Astrocyte (in vitro differentiated cells and primary cell): ENCODE results near the gene NFATC1. TPM values are rescaled to one million over a fixed set of nuclear protein-coding genes. Genes with fewer than 3 reads are reported as not detected.

Experiments
- DNase-seq: peaks from one replicate; pipeline ENCODE4 v3.0.0-alpha.2; 2010; ENCODE audit warnings: low read depth
- FAIRE-seq: peaks from 2 replicates; lab custom pipeline; 2011; peaks lifted over from hg19 to GRCh38; lab: Jason Lieb, UNC
- H2AFZ ChIP-seq: 2 replicates; pipeline ENCODE4 v1.6.0; 2012; ENCODE audit warnings: low read depth, low read length, inconsistent platforms
- H3K27ac ChIP-seq: 2 replicates; pipeline ENCODE4 v1.5.1; 2011; ENCODE audit warnings: low read depth, low read length, inconsistent platforms
- H3K27me3 ChIP-seq: 2 replicates; pipeline ENCODE4 v1.6.0; 2011; ENCODE audit warnings: low read length, inconsistent platforms; ENCODE audit not compliant: insufficient read depth
- H3K36me3 ChIP-seq: 2 replicates; pipeline ENCODE4 v1.5.1; 2011; ENCODE audit warnings: low read length, inconsistent platforms; ENCODE audit not compliant: insufficient read depth
- H3K4me1 ChIP-seq: 2 replicates; pipeline ENCODE4 v1.5.1; 2011; ENCODE audit warnings: low read length, inconsistent platforms; ENCODE audit not compliant: insufficient read depth
- H3K4me2 ChIP-seq: 2 replicates; pipeline ENCODE4 v1.6.0; 2012; ENCODE audit warnings: low read length, inconsistent platforms
- H3K4me3 ChIP-seq: 2 replicates; pipeline ENCODE4 v1.5.1; 2011; ENCODE audit warnings: low read depth, mild to moderate bottlenecking, low read length, inconsistent platforms; ENCODE audit not compliant: insufficient read depth
- H3K79me2 ChIP-seq: 2 replicates; pipeline ENCODE4 v1.6.0; 2012; ENCODE audit warnings: mild to moderate bottlenecking, low read length, inconsistent platforms; ENCODE audit not compliant: insufficient read depth
- H3K9ac ChIP-seq: 2 replicates; pipeline ENCODE4 v1.6.0; 2012; ENCODE audit warnings: mild to moderate bottlenecking, low read length, inconsistent platforms
- H3K9me3 ChIP-seq: 2 replicates; pipeline ENCODE4 v1.5.1; 2012; ENCODE audit warnings: low read depth, mild to moderate bottlenecking, low read length, inconsistent platforms; ENCODE audit not compliant: insufficient read depth
- H4K20me1 ChIP-seq: 2 replicates; pipeline ENCODE4 v1.6.0; 2012; ENCODE audit warnings: low read length, inconsistent platforms; ENCODE audit not compliant: insufficient read depth
- H3K27ac Mint-ChIP-seq: one replicate; pipeline ENCODE4 v1.8.0; 2021; ENCODE audit warnings: mild to moderate bottlenecking, mixed read lengths; ENCODE audit not compliant: unreplicated experiment
- H3K27me3 Mint-ChIP-seq: one replicate; pipeline ENCODE4 v1.8.0; 2021; ENCODE audit warnings: low read depth, mixed read lengths; ENCODE audit not compliant: unreplicated experiment
- H3K36me3 Mint-ChIP-seq: one replicate; pipeline ENCODE4 v1.8.0; 2021; ENCODE audit warnings: low read depth, mixed read lengths; ENCODE audit not compliant: unreplicated experiment
- H3K4me1 Mint-ChIP-seq: one replicate; pipeline ENCODE4 v1.8.0; 2021; ENCODE audit warnings: low read depth, mixed read lengths; ENCODE audit not compliant: unreplicated experiment
- H3K4me3 Mint-ChIP-seq: one replicate; pipeline ENCODE4 v1.8.0; 2021; ENCODE audit warnings: mild to moderate bottlenecking, moderate library complexity, mixed read lengths; ENCODE audit not compliant: unreplicated experiment
- H3K9me3 Mint-ChIP-seq: one replicate; pipeline ENCODE4 v1.8.0; 2021; ENCODE audit warnings: mild to moderate bottlenecking, mixed read lengths; ENCODE audit not compliant: unreplicated experiment
- EZH2 ChIP-seq: IDR thresholded peaks from 2 replicates; pipeline ENCODE4 v1.6.1; 2012; ENCODE audit warnings: mild to moderate bottlenecking, low read length, inconsistent platforms; ENCODE audit not compliant: insufficient read depth
- total RNA-seq: library from RNA; stranded (reverse); gene quantifications from 2 replicates; pipeline ENCODE4 v1.2.1, GENCODE V29; 2021
- TF ChIP-seq, protein P1 (sequence below): IDR thresholded peaks from 2 replicates; pipeline ENCODE4 v1.5.1; 2011; ENCODE audit warnings: low read depth, mild to moderate bottlenecking, inconsistent platforms, low read length, moderate library complexity; ENCODE audit not compliant: insufficient read depth

The NFATC1 gene
- total RNA-seq, 1 donor from 2014 or later: 11.0 TPM

DNA sequence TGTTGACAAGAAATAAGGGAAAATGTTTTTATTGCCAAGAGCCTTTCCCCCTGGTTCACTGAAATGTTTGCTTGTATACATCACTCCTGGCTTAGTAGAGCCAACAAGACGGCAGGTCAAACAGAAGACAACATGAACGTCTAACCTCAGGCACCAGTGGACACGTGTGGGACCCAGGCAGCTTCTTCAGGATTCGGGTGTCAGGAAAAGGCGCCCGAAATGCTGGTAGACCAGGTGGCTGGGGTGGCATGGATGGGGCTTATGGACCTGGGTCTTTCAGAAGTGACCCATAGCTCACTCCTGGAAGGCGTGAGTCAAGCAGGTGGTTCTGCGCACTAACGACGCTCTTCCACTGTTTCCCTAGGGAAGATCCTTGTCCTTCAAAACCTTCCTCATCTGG, 23.3 kb upstream of the NFATC1 start:
- H3K36me3 ChIP-seq: no peaks in the 10 kb centered on the region
- Mint-ChIP-seq H3K36me3 (peaks cover 4% of the 10 kb centered on the region), H3K4me3 (no peak overlapping the region), H3K9me3 (no peaks in the 10 kb centered on the region), H3K27ac (no peak overlapping the region), H3K27me3 (no peaks in the 10 kb centered on the region), H3K4me1 (peaks cover 5% of the 10 kb centered on the region)
- no peak overlapping the region for H3K4me3 ChIP-seq
- no peak for FAIRE-seq
- H3K27ac ChIP-seq: no peak overlapping the region
- H3K79me2 ChIP-seq: no peaks in the 10 kb centered on the region
- no peak overlapping the region for H2AFZ ChIP-seq
- H3K9ac ChIP-seq: no peak overlapping the region
- no peaks in the 10 kb centered on the region for H4K20me1 ChIP-seq
- TF ChIP-seq, protein P1, sequence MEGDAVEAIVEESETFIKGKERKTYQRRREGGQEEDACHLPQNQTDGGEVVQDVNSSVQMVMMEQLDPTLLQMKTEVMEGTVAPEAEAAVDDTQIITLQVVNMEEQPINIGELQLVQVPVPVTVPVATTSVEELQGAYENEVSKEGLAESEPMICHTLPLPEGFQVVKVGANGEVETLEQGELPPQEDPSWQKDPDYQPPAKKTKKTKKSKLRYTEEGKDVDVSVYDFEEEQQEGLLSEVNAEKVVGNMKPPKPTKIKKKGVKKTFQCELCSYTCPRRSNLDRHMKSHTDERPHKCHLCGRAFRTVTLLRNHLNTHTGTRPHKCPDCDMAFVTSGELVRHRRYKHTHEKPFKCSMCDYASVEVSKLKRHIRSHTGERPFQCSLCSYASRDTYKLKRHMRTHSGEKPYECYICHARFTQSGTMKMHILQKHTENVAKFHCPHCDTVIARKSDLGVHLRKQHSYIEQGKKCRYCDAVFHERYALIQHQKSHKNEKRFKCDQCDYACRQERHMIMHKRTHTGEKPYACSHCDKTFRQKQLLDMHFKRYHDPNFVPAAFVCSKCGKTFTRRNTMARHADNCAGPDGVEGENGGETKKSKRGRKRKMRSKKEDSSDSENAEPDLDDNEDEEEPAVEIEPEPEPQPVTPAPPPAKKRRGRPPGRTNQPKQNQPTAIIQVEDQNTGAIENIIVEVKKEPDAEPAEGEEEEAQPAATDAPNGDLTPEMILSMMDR: no peak
- no peak for TF ChIP-seq EZH2
- H3K4me1 ChIP-seq: no peaks in the 10 kb centered on the region
- no peaks in the 10 kb centered on the region for H3K27me3 ChIP-seq
- no peaks in the 10 kb centered on the region for H3K9me3 ChIP-seq
- DNase-seq: no peak
- H3K4me2 ChIP-seq: no peak overlapping the region

GRCh38 chr18:79372991-79373390, 22.7 kb upstream of the NFATC1 start:
- Histone ChIP-seq H3K4me2 (no peak overlapping the region), H3K4me1 (no peaks in the 10 kb centered on the region), H3K27ac (no peak overlapping the region), H3K9me3 (no peaks in the 10 kb centered on the region), H3K27me3 (no peaks in the 10 kb centered on the region), H3K4me3 (no peak overlapping the region), H4K20me1 (no peaks in the 10 kb centered on the region), H3K9ac (no peak overlapping the region), H3K79me2 (no peaks in the 10 kb centered on the region), H2AFZ (no peak overlapping the region), H3K36me3 (no peaks in the 10 kb centered on the region)
- Mint-ChIP-seq H3K27ac (no peak overlapping the region), H3K4me3 (no peak overlapping the region), H3K9me3 (no peaks in the 10 kb centered on the region), H3K4me1 (peaks cover 5% of the 10 kb centered on the region), H3K27me3 (no peaks in the 10 kb centered on the region), H3K36me3 (peaks cover 5% of the 10 kb centered on the region)
- TF ChIP-seq EZH2: no peak
- TF ChIP-seq, protein P1: no peak
- FAIRE-seq (no peak), DNase-seq (no peak)

DNA sequence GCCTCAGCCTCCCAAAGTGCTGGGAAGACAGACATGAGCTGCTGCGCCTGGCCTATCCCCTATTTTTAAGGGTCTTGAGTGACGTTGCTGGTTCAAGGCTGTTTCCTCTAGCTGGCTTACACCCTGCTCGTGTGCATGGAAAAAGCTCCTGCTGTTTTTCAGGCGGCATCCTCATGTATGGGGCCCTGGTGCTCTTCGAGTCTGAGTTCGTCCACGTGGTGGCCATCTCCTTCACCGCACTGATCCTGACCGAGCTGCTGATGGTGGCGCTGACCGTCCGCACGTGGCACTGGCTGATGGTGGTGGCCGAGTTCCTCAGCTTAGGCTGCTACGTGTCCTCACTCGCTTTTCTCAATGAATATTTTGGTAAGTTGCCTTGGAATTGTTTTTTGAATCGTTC, 22.0 kb upstream of the NFATC1 start:
- Histone ChIP-seq H3K36me3 (no peaks in the 10 kb centered on the region), H3K27ac (no peak overlapping the region)
- no peak for FAIRE-seq

More for the DNA sequence above, 22.0 kb upstream of the NFATC1 start:
- Mint-ChIP-seq H3K36me3 (peaks cover 8% of the 10 kb centered on the region), H3K4me3 (no peak overlapping the region), H3K27me3 (no peaks in the 10 kb centered on the region), H3K4me1 (peaks cover 5% of the 10 kb centered on the region), H3K27ac (no peak overlapping the region), H3K9me3 (no peaks in the 10 kb centered on the region)
- H2AFZ ChIP-seq: no peak overlapping the region
- no peaks in the 10 kb centered on the region for H3K9me3 ChIP-seq
- no peaks in the 10 kb centered on the region for H3K27me3 ChIP-seq
- no peak overlapping the region for H3K4me2 ChIP-seq
- H3K79me2 ChIP-seq: no peaks in the 10 kb centered on the region
- H3K4me3 ChIP-seq: no peak overlapping the region
- peaks cover 1% of the 10 kb centered on the region for H3K4me1 ChIP-seq
- no peak overlapping the region for H3K9ac ChIP-seq
- TF ChIP-seq, protein P1: no peak
- no peak for TF ChIP-seq EZH2
- H4K20me1 ChIP-seq: no peaks in the 10 kb centered on the region
- DNase-seq: no peak
